Panc1 (cell line): ENCODE measurements around the gene TBX18. TPM values are rescaled to one million over a fixed set of nuclear protein-coding genes. Genes with fewer than 3 reads are reported as not detected.

Experiments used
- ATAC-seq: fragments of 200-7000 bp; cut with Tn5 transposase; 2 replicates; pipeline ENCODE4 v1.9.1; 2020; ENCODE audit warnings: mild to moderate bottlenecking, moderate library complexity
- BruUV-seq: library from RNA; stranded (reverse); fragments of 400-500 nt; replicated peaks from 2 replicates; lab custom pipeline; 2021; lab: Mats Ljungman, UMichigan
- CTCF ChIA-PET: fragments of 300-600 bp; sonication (Branson Sonifier 250); formaldehyde crosslinking; loops from one replicate; lab custom pipeline; 2022; ENCODE audit warnings: antibody characterized with exemption; lab: Charles Lee
- POLR2A ChIA-PET: fragments of 300-600 bp; sonication (Branson Sonifier 250); formaldehyde crosslinking; loops from one replicate; lab custom pipeline; 2022; ENCODE audit warnings: antibody characterized with exemption; lab: Charles Lee
- DNase-seq: peaks from one replicate; pipeline ENCODE4 v3.0.0-alpha.2; 2010; ENCODE audit warnings: low read depth, low spot score
- H3K27ac ChIP-seq: 2 replicates; pipeline ENCODE4 v1.5.1; 2011; ENCODE audit warnings: mild to moderate bottlenecking, low read length, inconsistent platforms
- H3K27me3 ChIP-seq: fragments of 200-500 bp; sonication (Bioruptor generic); 2 replicates; pipeline ENCODE4 v1.6.0; 2014; ENCODE audit warnings: low read length, inconsistent platforms; ENCODE audit not compliant: control insufficient read depth, insufficient read depth
- H3K36me3 ChIP-seq: fragments of 200-500 bp; sonication (Bioruptor generic); 2 replicates; pipeline ENCODE4 v1.5.1; 2014; ENCODE audit warnings: inconsistent platforms, mild to moderate bottlenecking, low read length, moderate library complexity; ENCODE audit not compliant: control insufficient read depth, insufficient read depth
- H3K4me1 ChIP-seq: 2 replicates; pipeline ENCODE4 v1.5.1; 2011; ENCODE audit warnings: inconsistent platforms, mild to moderate bottlenecking, low read length, moderate library complexity; ENCODE audit not compliant: control insufficient read depth, insufficient read depth
- H3K4me3 ChIP-seq, 2 experiments: 2 replicates each; pipeline ENCODE4 v1.5.1; 2011 to 2012; ENCODE audit warnings: low read depth in 2 of 2, low read length in 2 of 2, mild to moderate bottlenecking in 2 of 2, inconsistent platforms in 1 of 2, moderate library complexity in 1 of 2
- H3K9me3 ChIP-seq: fragments of 200-500 bp; sonication (Bioruptor generic); 2 replicates; pipeline ENCODE4 v1.5.1; 2014; ENCODE audit warnings: low read depth, mild to moderate bottlenecking, inconsistent platforms, low read length, moderate library complexity; ENCODE audit not compliant: control insufficient read depth, insufficient read depth
- CTCF ChIP-seq: fragments of 450-650 bp; IDR thresholded peaks from 2 replicates; pipeline ENCODE4 v1.5.1; 2017; ENCODE audit warnings: mild to moderate bottlenecking
- POLR2AphosphoS5 ChIP-seq: IDR thresholded peaks from 2 replicates; pipeline ENCODE4 v1.6.1; 2012; ENCODE audit warnings: mild to moderate bottlenecking, low read depth, low read length, moderate library complexity
- REST ChIP-seq, 2 experiments: IDR thresholded peaks; 2 replicates each; pipeline ENCODE4 v1.6.1; 2011 to 2012; ENCODE audit warnings: low read depth in 2 of 2, control low read depth in 1 of 2, low read length in 1 of 2, mild to moderate bottlenecking in 1 of 2, moderate library complexity in 1 of 2; ENCODE audit not compliant: insufficient read depth in 1 of 2
- SIN3A ChIP-seq: IDR thresholded peaks from 2 replicates; pipeline ENCODE4 v1.6.1; 2012; ENCODE audit warnings: low read depth, mild to moderate bottlenecking, low read length, moderate library complexity, borderline replicate concordance; ENCODE audit not compliant: insufficient read depth
- TCF7L2 ChIP-seq: IDR thresholded peaks from 2 replicates; pipeline ENCODE4 v1.6.1; 2011; ENCODE audit warnings: mild to moderate bottlenecking, low read depth, low read length, inconsistent platforms
- in situ Hi-C: cut with HindIII; loops from 2 replicates; pipeline ENCODE4 v1.10.0; 2016; ENCODE audit warnings: low sequenced_read_pairs, low pct_unique_long_range_greater_than_20kb
- intact Hi-C: fragments of 100-400 bp; cut with micrococcal nuclease; formaldehyde crosslinking; loops from one replicate; pipeline ENCODE4 v1.10.0; 2022; ENCODE audit not compliant: unreplicated experiment
- total RNA-seq: library from RNA; stranded (reverse); gene quantifications from one replicate; pipeline ENCODE4 v1.2.1, GENCODE V29; 2021; ENCODE audit not compliant: unreplicated experiment

Gene TBX18
- total RNA-seq, 1 experiment from 2014 or later = 10.1 TPM

- no peaks in the 10 kb centered on the region; the same call in 1 of the 2 replicates for H3K27me3 ChIP-seq
- POLR2A ChIA-PET = interaction anchor here (0.7 kb wide), 1 partner anchor 10 kb away, joined by 3 read pairs; no protein-coding TSS in a partner anchor
Measured at GRCh38 chr6:84743616-84744015, 20.8 kb downstream of the TBX18 start.

GRCh38 chr6:84740385-84740784, 24.0 kb downstream of the TBX18 start:
- no peaks in the 10 kb centered on the region for H3K4me1 ChIP-seq
- TF ChIP-seq CTCF (no peak), POLR2AphosphoS5 (no peak), REST (IDR thresholded peaks at IDR 0.05; ENCODE audit: insufficient read depth in 1 of 2, low read depth in 2 of 2, low read length in 1 of 2) (no peak), SIN3A (no peak), TCF7L2 (no peak)
- H3K36me3 ChIP-seq = peaks cover 10% of the 10 kb centered on the region; the same call in 1 of the 2 replicates
- ChIA-PET POLR2A (no interaction called here), CTCF (no interaction called here)
- no peaks in the 10 kb centered on the region for H3K9me3 ChIP-seq
- H3K27me3 ChIP-seq = no peaks in the 10 kb centered on the region; the same call in 1 of the 2 replicates
- DNase-seq (no peak), ATAC-seq (no peak)
- no peak overlapping the region for H3K4me3 ChIP-seq
- intact Hi-C loops = no loop called here
- H3K27ac ChIP-seq = no peak overlapping the region
- no TSS peak for BruUV-seq
- in situ Hi-C loops = no loop called here

More at GRCh38 chr6:84743616-84744015, 20.8 kb downstream of the TBX18 start:
- Histone ChIP-seq H3K27ac (no peak overlapping the region), H3K36me3 (peaks cover 14% of the 10 kb centered on the region; the same call in 1 of the 2 replicates), H3K4me3 (no peak overlapping the region), H3K4me1 (no peaks in the 10 kb centered on the region), H3K9me3 (no peaks in the 10 kb centered on the region)
- in situ Hi-C loops (no loop called here), intact Hi-C loops (no loop called here)
- no peak for ATAC-seq
- no peak for DNase-seq
- BruUV-seq = no TSS peak
- CTCF ChIA-PET = no interaction called here
- TF ChIP-seq REST (IDR thresholded peaks at IDR 0.05; ENCODE audit: insufficient read depth in 1 of 2, low read depth in 2 of 2, low read length in 1 of 2) (no peak), SIN3A (no peak), POLR2AphosphoS5 (no peak), TCF7L2 (no peak), CTCF (no peak)
